Spinal cord (tissue), 10 donors: Measurements from ENCODE around the gene SLC49A3. TPM values are rescaled to one million over a fixed set of nuclear protein-coding genes. Genes with fewer than 3 reads are reported as not detected.
"Not testable (repeated sequence)": the region's sequence is repeated elsewhere in the genome, so short reads cannot be mapped to it uniquely, and the experiment has no call there.

Source experiments
- DNase-seq, 6 donors: peaks; one replicate each; pipeline versions ENCODE4 v3.0.0 to v3.0.0-alpha.2; 2013 to 2015; ENCODE audit warnings: low spot score in 6 of 6, low read depth in 4 of 6
- H3K27ac ChIP-seq: one replicate; pipeline ENCODE4 v1.5.1; 2013; ENCODE audit warnings: low read depth, low read length, control low read depth
- H3K27me3 ChIP-seq: one replicate; pipeline ENCODE4 v1.6.1; 2013; ENCODE audit warnings: low read length; ENCODE audit not compliant: control insufficient read depth, insufficient read depth
- H3K36me3 ChIP-seq: one replicate; pipeline ENCODE4 v1.6.1; 2013; ENCODE audit warnings: low read length; ENCODE audit not compliant: control insufficient read depth, insufficient read depth
- H3K4me1 ChIP-seq: one replicate; pipeline ENCODE4 v1.6.1; 2013; ENCODE audit warnings: low read length; ENCODE audit not compliant: control insufficient read depth, insufficient read depth
- H3K4me3 ChIP-seq: one replicate; pipeline ENCODE4 v1.5.1; 2013; ENCODE audit warnings: low read depth, low read length, control low read depth
- H3K9me3 ChIP-seq: one replicate; pipeline ENCODE4 v1.6.1; 2013; ENCODE audit warnings: low read length; ENCODE audit not compliant: control insufficient read depth, insufficient read depth
- WGBS: methylation state at CpG from one replicate; pipeline ENCODE4 v1.1.5; 2013; ENCODE audit warnings: missing lambda C conversion rate; ENCODE audit not compliant: insufficient coverage; 5-methylcytosine and 5-hydroxymethylcytosine counted together
- polyA plus RNA-seq, 2 donors: library from polyadenylated mRNA; unstranded; fragments of 120-200 nt; gene quantifications; one replicate each; pipeline ENCODE4 v1.2.1, GENCODE V29; 2013; ENCODE audit not compliant: insufficient read length in 2 of 2
- total RNA-seq, 2 donors: library from RNA; depleted of rRNA in 1 of 2; stranded (reverse); fragments of 120-200 nt in 1 of 2; fragments of >200 nt in 1 of 2; gene quantifications; one replicate each; pipeline versions ENCODE4 v1.2.3 to v1.2.4, GENCODE V29; 2013 to 2014
- donor health status: healthy.

Gene SLC49A3
- total and polyA plus RNA-seq, 4 donors: 1.6 to 6.4 (median 3.4) TPM

DNA sequence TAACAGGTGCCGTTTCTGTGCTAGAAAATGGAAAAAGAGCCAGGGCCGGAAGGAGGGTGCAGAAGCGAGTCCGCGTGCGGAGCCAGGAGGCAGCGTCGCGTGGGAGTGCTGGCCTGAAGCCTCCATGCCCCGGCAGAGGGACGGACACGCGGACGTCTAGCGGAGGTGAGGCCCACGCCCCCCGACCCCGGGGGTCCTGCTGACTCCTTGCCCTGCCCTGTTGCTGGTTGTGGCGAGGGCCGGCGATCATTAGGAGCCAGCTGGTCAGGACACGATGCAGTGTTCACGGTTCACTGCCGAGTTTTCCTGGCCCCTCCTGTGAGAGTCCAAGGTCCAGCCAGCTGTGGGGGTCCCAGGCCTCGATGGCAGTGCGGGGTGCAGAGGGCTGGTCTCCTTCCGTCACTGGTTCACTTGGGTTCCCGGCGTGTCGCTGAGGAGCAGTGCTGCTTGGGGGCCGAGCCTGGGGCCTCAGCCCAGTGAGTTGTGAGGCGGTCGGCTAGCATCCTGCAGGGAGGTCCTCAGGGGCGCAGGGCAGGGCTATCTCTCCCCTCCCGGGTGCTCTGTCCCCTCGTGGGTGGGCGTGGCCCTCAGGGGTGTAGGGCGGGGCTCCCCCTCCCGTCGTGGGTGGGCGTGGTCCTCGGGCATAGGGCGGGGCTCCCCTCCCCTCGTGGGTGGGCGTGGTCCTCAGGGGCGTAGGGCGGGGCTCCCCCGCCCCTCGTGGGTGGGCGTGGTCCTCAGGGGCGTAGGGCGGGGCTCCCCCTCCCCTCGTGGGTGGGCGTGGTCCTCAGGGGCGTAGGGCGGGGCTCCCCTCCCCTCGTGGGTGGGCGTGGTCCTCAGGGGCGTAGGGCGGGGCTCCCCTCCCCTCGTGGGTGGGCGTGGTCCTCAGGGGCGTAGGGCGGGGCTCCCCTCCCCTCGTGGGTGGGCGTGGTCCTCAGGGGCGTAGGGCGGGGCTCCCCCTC is 42.3 kb upstream of the SLC49A3 start:
- H3K27me3 ChIP-seq, H3K4me1 ChIP-seq, H3K27ac ChIP-seq, H3K9me3 ChIP-seq, DNase-seq, H3K4me3 ChIP-seq: not testable (repeated sequence)
- peaks cover 65% of the 10 kb centered on the region for H3K36me3 ChIP-seq
- 95% methylated on average over 37 of the region's 68 CpGs for WGBS

GRCh38 chr4:730511-730910 is 41.6 kb upstream of the SLC49A3 start:
- H3K4me1 ChIP-seq: peaks cover 17% of the 10 kb centered on the region
- H3K9me3 ChIP-seq: no peaks in the 10 kb centered on the region
- no peak overlapping the region for H3K4me3 ChIP-seq
- 98% methylated on average over 27 of the region's 27 CpGs for WGBS
- DNase-seq: no peak
- H3K27ac ChIP-seq: no peak overlapping the region
- no peaks in the 10 kb centered on the region for H3K27me3 ChIP-seq
- H3K36me3 ChIP-seq: peaks cover 65% of the 10 kb centered on the region

GRCh38 chr4:729336-730315 is 40.7 kb upstream of the SLC49A3 start:
- no peaks in the 10 kb centered on the region for H3K9me3 ChIP-seq
- no peak overlapping the region for H3K4me3 ChIP-seq
- H3K4me1 ChIP-seq: peaks cover 17% of the 10 kb centered on the region
- 95% methylated on average over 15 of the region's 20 CpGs for WGBS
- H3K36me3 ChIP-seq: peaks cover 64% of the 10 kb centered on the region
- no peaks in the 10 kb centered on the region for H3K27me3 ChIP-seq
- no peak for DNase-seq
- no peak overlapping the region for H3K27ac ChIP-seq

DNA sequence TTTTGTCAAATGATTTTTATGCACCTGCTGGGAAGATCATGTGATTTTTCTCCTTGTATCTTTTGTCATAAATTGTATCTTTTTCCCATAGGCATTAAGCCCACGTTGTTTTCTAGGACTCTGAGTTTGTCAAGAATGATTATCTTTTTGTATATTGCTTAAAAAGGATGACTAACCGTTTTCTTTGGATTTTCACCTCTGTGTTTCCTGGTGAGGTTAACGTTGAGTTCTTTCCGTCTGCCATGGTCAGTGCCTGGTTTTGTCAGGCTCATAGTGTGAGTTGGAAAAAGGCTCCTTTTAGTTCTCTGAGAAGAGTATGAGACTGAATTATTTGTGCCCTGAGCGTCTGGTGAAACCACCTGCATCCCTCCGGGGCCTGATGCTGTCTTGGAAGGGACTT is 38.6 kb upstream of the SLC49A3 start:
- H3K27me3 ChIP-seq: no peaks in the 10 kb centered on the region
- H3K4me1 ChIP-seq: peaks cover 26% of the 10 kb centered on the region
- H3K27ac ChIP-seq: no peak overlapping the region
- no peak overlapping the region for H3K4me3 ChIP-seq
- no peak for DNase-seq
- H3K36me3 ChIP-seq: peaks cover 61% of the 10 kb centered on the region
- H3K9me3 ChIP-seq: no peaks in the 10 kb centered on the region
- WGBS: 67% methylated on average over 5 of the region's 6 CpGs

- H3K27me3 ChIP-seq: no peaks in the 10 kb centered on the region
- whole genome bisulfite sequencing: 60% methylated on average over 15 of the region's 17 CpGs
- no peak overlapping the region for H3K27ac ChIP-seq
- H3K9me3 ChIP-seq: no peaks in the 10 kb centered on the region
- no peak overlapping the region for H3K4me3 ChIP-seq
- peak in 1 of 6 donors; percentile 42 for DNase-seq
- H3K4me1 ChIP-seq: peaks cover 27% of the 10 kb centered on the region
- H3K36me3 ChIP-seq: peaks cover 60% of the 10 kb centered on the region
These were observed 37.9 kb upstream of the SLC49A3 start for GRCh38 chr4:726838-727237.

DNA sequence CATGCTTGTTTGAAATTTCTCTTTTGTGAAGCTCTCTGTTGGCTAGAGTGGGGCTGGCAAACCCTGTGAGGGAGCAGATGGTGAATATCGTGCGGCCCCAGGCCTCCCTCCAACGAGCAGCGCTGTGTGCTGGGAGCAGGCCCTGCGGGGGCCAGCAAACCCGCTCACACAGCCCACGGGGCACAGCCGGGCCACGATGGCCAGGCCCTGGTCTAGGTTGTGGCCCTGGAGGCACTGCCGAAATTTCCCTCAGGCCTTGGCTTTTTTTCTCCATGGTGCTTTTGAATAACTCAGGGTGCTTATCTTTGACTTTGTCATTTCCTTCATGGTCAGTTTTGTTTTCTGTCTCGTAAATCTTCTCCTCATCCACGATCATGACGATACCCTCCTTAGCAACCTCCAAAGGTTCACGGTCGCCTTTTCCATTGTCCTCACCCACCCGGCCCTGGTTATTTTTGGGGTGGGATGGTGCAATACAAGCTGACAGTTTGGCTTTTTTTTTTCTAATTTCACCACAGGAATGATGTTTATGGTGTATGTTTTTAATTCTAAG is 37.4 kb upstream of the SLC49A3 start:
- H3K27me3 ChIP-seq: no peaks in the 10 kb centered on the region
- peaks cover 32% of the 10 kb centered on the region for H3K4me1 ChIP-seq
- peak in 2 of 6 donors; percentile 53 to 82 for DNase-seq
- peaks cover 62% of the 10 kb centered on the region for H3K36me3 ChIP-seq
- no peak overlapping the region for H3K4me3 ChIP-seq
- no peaks in the 10 kb centered on the region for H3K9me3 ChIP-seq
- 58% methylated on average over 10 of the region's 16 CpGs for WGBS
- H3K27ac ChIP-seq: no peak overlapping the region

GRCh38 chr4:725391-726234 is 36.7 kb upstream of the SLC49A3 start:
- no peak overlapping the region for H3K27ac ChIP-seq

DNA sequence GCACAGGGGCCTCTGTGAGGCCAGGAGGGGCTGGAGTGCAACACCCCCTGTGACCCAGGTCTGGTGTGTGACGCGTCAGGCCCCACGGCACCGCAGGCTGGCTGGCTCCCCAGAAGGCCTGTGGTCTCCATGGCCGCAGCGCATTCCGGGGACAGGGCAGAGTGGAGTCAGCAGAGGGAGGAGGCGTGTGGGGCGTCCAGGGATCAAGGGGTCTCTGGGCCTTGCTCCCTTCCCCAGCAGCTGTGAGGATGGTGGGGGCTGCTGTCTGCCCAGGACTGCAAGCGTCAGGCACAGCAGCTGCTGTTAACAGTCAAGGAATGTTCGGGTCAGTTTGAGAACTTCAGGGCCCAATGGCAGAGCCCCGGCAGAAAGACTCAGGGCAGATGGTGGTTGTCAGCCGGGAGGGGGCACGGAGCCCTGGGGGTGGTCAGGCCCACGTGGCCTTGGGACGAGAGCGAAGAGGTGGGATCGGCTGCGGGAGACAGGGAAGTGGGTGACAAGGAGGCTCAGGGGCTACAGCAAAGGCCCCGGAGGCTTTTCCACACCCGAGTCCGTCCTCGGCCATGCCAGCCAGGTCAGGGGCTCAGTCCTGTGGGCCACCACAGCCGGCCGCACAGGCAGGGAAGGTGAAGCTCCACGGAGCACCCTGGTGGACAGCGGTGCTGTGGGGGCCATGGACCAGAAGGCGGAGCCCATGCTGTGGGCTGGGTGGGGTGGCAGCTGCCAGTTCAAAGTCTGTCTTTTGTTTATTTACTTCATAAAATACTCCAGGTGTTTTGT is 35.0 kb upstream of the SLC49A3 start:
- no peak overlapping the region for H3K27ac ChIP-seq
- WGBS: 94% methylated on average over 27 of the region's 28 CpGs
- DNase-seq: no peak
- H3K27me3 ChIP-seq: no peaks in the 10 kb centered on the region
- H3K9me3 ChIP-seq: no peaks in the 10 kb centered on the region
- H3K36me3 ChIP-seq: peaks cover 67% of the 10 kb centered on the region
- peaks cover 41% of the 10 kb centered on the region for H3K4me1 ChIP-seq
- H3K4me3 ChIP-seq: no peak overlapping the region

More at GRCh38 chr4:725391-726234, 36.7 kb upstream of the SLC49A3 start:
- DNase-seq: no peak
- Histone ChIP-seq H3K9me3 (no peaks in the 10 kb centered on the region), H3K4me3 (no peak overlapping the region), H3K4me1 (peaks cover 39% of the 10 kb centered on the region), H3K27me3 (no peaks in the 10 kb centered on the region), H3K36me3 (peaks cover 62% of the 10 kb centered on the region)
- 84% methylated on average over 39 of the region's 41 CpGs for WGBS
